OCI-LY1 (cell line): ENCODE results near the gene DUS2.

ENCODE experiments used
- EZH2 ChIP-seq: fragments of 200-600 bp; sonication (generic), shearing (Covaris generic); IDR thresholded peaks from 2 replicates; pipeline ENCODE4 v1.8.0; 2017; ENCODE audit warnings: borderline replicate concordance, mixed run types, mild to moderate bottlenecking, antibody characterized with exemption, low read length, moderate library complexity, mixed read lengths
- TF ChIP-seq, protein P1 (sequence below): fragments of 200-600 bp; sonication (generic), shearing (Covaris generic); IDR thresholded peaks from 2 replicates; pipeline ENCODE4 v1.5.1; 2017; ENCODE audit warnings: mild to moderate bottlenecking, antibody characterized with exemption, low read length, moderate library complexity, mixed read lengths

DNA sequence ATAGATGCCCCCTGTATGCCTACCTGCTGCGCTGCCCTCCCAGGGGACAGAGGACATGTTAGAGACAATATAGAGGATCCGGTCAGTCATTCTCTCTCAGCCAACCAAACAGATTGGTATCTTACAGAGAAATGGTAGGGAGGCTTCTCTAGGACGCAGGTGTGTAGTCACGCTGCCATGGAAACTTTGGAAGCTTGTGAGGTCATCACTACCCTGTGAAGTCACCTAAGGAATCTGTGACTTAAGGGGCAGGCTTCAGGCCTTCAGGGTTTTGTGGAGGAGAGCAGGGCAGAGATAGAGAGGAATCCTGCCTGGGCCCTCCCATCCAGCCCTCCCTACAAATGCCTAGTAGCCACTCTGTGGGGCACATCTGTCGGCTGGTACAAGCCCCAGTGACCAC, 7.4 kb upstream of the DUS2 start, which contains the start of gene DPEP2NB:
- TF ChIP-seq, protein P1, sequence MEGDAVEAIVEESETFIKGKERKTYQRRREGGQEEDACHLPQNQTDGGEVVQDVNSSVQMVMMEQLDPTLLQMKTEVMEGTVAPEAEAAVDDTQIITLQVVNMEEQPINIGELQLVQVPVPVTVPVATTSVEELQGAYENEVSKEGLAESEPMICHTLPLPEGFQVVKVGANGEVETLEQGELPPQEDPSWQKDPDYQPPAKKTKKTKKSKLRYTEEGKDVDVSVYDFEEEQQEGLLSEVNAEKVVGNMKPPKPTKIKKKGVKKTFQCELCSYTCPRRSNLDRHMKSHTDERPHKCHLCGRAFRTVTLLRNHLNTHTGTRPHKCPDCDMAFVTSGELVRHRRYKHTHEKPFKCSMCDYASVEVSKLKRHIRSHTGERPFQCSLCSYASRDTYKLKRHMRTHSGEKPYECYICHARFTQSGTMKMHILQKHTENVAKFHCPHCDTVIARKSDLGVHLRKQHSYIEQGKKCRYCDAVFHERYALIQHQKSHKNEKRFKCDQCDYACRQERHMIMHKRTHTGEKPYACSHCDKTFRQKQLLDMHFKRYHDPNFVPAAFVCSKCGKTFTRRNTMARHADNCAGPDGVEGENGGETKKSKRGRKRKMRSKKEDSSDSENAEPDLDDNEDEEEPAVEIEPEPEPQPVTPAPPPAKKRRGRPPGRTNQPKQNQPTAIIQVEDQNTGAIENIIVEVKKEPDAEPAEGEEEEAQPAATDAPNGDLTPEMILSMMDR, result no peak
- TF ChIP-seq EZH2, result no peak
